Duodenal mucosa (tissue), 2 donors: ENCODE data around the gene HBG1.
"Not testable (repeated sequence)": the region's sequence is repeated elsewhere in the genome, so short reads cannot be mapped to it uniquely, and the experiment has no call there.

Source experiments
- H3K27ac ChIP-seq: one replicate; pipeline ENCODE4 v1.7.0; 2013; ENCODE audit warnings: low read depth, low read length
- H3K27me3 ChIP-seq, 2 donors: one replicate each; pipeline ENCODE4 v1.7.0; 2013; ENCODE audit warnings: low read length in 2 of 2, control low read depth in 1 of 2; ENCODE audit not compliant: insufficient read depth in 2 of 2, control insufficient read depth in 1 of 2
- H3K36me3 ChIP-seq, 2 donors: one replicate each; pipeline ENCODE4 v1.7.0; 2013; ENCODE audit warnings: low read length in 2 of 2, control low read depth in 1 of 2; ENCODE audit not compliant: insufficient read depth in 2 of 2, control insufficient read depth in 1 of 2
- H3K4me1 ChIP-seq, 2 donors: one replicate each; pipeline ENCODE4 v1.7.0; 2013; ENCODE audit warnings: low read length in 2 of 2, control low read depth in 1 of 2; ENCODE audit not compliant: insufficient read depth in 2 of 2, control insufficient read depth in 1 of 2
- H3K4me3 ChIP-seq, 2 donors: one replicate each; pipeline ENCODE4 v1.7.0; 2013; ENCODE audit warnings: low read length in 2 of 2, low read depth in 1 of 2
- H3K9ac ChIP-seq, 2 donors: one replicate each; pipeline ENCODE4 v1.7.0; 2013; ENCODE audit warnings: low read length in 2 of 2, low read depth in 1 of 2
- H3K9me3 ChIP-seq, 2 donors: one replicate each; pipeline ENCODE4 v1.7.0; 2013; ENCODE audit warnings: low read length in 2 of 2, control low read depth in 1 of 2; ENCODE audit not compliant: control insufficient read depth in 1 of 2

HBG1 gene

DNA sequence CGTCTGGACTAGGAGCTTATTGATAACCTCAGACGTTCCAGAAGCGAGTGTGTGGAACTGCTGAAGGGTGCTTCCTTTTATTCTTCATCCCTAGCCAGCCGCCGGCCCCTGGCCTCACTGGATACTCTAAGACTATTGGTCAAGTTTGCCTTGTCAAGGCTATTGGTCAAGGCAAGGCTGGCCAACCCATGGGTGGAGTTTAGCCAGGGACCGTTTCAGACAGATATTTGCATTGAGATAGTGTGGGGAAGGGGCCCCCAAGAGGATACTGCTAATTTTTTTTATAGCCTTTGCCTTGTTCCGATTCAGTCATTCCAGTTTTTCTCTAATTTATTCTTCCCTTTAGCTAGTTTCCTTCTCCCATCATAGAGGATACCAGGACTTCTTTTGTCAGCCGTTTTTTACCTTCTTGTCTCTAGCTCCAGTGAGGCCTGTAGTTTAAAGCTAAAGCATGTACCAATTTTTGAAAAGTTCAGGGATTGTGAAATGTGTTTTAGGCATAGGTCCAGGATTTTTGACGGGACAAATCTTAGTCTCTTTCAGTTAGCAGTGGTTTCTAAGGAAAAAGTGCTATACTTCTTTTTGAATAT is at the start of gene HBG1:
Gene HBG1 (minus strand): TSS at position 51 of the 590 bp plus-strand sequence. CDS start 53 bp downstream, outside the sequence.
- not testable (repeated sequence) for H3K9me3 ChIP-seq, H3K36me3 ChIP-seq, H3K9ac ChIP-seq, H3K27me3 ChIP-seq, H3K27ac ChIP-seq, H3K4me1 ChIP-seq, H3K4me3 ChIP-seq

DNA sequence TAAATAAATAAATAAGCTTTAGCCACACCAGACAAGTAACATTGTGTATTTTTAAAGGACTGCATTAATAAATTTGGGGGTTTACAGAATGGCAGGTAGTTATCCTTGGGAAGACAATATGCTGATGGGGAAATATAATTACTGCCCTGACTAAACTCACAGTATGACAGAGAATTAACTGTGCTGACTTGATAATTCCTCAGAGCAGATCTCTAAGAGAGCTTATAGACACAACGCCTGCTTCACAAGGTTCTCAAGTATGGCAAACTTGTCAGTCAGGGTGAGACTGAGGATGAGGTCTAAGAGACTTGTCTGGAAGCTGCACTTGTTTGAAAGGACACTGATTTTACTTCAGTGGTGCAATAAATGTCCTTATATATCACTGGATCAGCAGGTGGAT is 48.8 kb upstream of the HBG1 start:
- H3K36me3 ChIP-seq = no peaks in the 10 kb centered on the region
- no peaks in the 10 kb centered on the region for H3K9me3 ChIP-seq
- no peak overlapping the region for H3K27ac ChIP-seq
- H3K27me3 ChIP-seq = no peaks in the 10 kb centered on the region
- no peaks in the 10 kb centered on the region for H3K4me1 ChIP-seq
- H3K4me3 ChIP-seq = no peak overlapping the region
- no peak overlapping the region for H3K9ac ChIP-seq

DNA sequence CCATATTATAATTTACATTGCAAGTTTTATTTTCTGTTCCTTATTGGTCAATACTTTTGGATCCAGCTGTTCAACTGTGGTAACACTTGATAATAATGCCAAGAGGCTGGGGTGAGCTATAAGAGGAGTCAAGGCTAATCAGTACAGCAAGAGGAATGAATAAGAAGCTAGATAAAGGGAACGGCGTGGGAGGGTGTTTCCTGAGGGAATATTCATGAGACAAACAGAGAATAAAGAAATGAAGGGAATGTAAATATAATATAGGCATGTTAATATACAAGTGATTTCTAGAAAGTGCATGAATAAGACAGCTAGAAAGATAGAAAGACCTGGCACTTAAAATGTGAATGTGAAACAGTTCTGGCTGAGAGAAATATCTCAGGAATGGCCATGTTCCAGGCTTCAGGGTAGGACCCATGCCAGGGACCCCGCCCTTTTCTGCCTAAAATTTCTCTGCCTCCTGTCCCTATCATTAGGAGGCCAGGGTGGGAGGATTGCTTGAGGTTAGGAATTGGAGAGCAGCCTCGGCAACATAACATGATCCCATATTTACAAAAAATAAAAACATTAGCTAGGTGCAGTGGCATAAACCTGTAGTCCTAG is 48.2 kb upstream of the HBG1 start:
- Histone ChIP-seq H3K9ac (no peak overlapping the region), H3K9me3 (no peaks in the 10 kb centered on the region), H3K4me3 (no peak overlapping the region), H3K36me3 (no peaks in the 10 kb centered on the region), H3K27me3 (no peaks in the 10 kb centered on the region), H3K4me1 (no peaks in the 10 kb centered on the region), H3K27ac (no peak overlapping the region)

DNA sequence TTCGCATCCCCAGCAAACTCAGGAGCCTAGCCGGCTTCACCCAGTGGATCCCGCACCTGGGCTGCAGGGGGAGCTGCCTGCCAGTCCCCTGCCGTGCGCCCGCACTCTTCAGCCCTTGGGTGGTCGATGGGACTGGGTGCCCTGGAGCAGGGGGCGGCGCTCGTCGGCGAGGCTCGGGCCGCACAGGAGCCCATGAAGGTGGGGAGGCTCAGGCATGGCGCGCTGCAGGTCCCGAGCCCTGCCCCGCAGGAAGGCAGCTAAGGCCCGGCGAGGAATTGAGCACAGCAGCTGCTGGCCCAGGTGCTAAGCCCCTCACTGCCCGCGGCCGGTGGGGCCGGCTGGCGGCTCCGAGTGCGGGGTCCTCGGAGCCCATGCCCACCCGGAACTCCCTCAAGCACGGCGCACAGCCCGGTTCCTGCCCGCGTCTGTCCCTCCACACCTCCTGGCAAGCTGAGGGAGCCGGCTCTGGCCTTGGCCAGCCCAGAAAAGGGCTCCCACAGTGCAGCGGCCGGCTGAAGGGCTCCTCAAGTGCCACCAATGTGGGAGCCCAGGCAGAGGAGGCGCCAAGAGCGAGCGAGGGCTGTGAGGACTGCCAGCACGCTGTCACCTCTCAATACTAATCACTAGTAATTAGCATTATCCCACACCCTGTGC is 44.8 kb upstream of the HBG1 start:
- not testable (repeated sequence) for H3K9ac ChIP-seq, H3K9me3 ChIP-seq, H3K27me3 ChIP-seq, H3K4me3 ChIP-seq, H3K36me3 ChIP-seq, H3K27ac ChIP-seq, H3K4me1 ChIP-seq

DNA sequence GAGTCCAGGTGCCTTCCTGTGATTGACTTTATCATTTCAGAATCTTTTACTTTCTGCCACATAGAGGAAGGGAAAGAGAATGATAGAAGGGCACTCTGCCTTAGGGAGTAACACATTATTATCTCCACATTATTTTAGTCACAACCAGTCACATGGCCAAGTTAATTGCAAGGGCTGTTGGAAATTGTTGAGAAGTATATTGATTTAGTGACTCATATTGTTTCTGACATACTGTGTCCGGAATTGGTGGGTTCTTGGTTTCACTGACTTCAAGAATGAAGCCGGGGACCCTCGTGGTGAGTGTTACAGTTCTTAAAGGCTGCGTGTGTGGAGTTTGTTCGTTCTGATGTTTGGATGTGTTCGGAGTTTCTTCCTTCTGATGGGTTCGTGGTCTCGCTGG is 43.4 kb upstream of the HBG1 start:
- H3K36me3 ChIP-seq = no peaks in the 10 kb centered on the region
- no peaks in the 10 kb centered on the region for H3K27me3 ChIP-seq
- no peak overlapping the region for H3K4me3 ChIP-seq
- no peak overlapping the region for H3K27ac ChIP-seq
- H3K9ac ChIP-seq = no peak overlapping the region
- H3K9me3 ChIP-seq = no peaks in the 10 kb centered on the region
- no peaks in the 10 kb centered on the region for H3K4me1 ChIP-seq

DNA sequence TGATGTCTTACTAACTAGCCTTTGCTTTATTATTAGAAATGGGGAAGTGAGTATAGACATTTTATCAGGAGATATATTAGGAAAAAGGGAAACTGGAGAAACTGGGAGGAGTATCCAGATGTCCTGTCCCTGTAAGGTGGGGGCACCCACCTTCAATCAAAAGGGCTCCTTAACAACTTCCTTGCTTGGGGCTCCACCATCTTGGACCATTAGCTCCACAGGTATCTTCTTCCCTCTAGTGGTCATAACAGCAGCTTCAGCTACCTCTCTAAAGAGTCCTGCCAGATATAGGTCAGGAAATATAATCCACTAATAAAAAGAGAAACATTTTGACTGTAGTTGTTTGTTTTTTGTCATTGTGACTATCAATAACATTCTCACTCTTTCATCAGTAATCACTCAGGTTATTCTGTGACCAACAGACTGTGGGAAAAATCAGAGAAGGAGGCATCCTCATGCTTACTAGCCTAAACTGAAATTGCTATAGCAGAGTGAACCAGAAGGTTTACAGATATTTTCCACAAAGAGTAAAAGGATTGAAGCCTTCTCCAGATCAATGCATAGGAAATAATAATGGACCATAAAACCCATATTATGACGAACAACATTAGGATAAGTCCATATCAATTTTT is 41.7 kb upstream of the HBG1 start:
- Histone ChIP-seq H3K36me3 (no peaks in the 10 kb centered on the region), H3K27me3 (no peaks in the 10 kb centered on the region), H3K9ac (no peak overlapping the region), H3K9me3 (no peaks in the 10 kb centered on the region), H3K4me3 (no peak overlapping the region), H3K27ac (no peak overlapping the region), H3K4me1 (no peaks in the 10 kb centered on the region)

DNA sequence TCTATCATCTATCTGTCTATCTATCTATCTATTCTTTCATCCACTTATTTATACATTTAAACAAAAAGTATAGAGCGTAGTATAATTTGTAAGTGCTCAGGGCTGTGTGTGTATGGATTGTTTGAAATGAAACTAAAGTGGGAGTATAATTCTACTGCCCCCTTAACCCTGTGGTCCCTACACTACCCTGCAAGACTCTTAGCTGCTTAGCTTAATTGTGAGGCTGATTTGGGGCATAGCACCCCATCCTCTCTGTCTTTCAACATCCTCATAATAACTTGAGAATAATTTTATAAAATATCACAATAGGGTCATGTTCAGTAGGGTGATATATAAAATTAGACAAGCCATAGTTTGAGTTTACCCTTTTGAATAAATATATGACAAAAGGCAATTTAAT is 40.4 kb upstream of the HBG1 start:
- no peaks in the 10 kb centered on the region for H3K4me1 ChIP-seq
- no peak overlapping the region for H3K9ac ChIP-seq
- H3K4me3 ChIP-seq = no peak overlapping the region
- H3K9me3 ChIP-seq = no peaks in the 10 kb centered on the region
- H3K36me3 ChIP-seq = no peaks in the 10 kb centered on the region
- no peaks in the 10 kb centered on the region for H3K27me3 ChIP-seq
- no peak overlapping the region for H3K27ac ChIP-seq

DNA sequence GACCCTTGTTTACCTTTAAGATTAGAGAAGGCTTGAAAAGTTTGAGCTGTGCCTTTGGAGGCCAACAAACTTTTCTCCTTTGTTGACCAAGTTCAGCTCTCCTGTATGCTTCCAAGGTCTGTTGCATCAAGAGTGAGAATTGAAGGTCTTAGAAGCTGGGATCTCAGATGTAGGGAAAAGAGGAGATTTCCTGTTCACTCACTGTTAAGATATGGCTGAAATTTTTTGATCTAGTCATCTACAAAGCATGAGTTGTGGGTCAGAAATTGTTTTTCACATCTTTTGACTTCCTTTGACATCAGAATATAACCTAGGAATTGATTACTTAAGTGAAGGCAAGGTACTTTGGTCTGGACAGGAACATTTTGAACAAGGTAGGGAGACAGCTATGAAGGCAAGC is 40.0 kb upstream of the HBG1 start:
- no peaks in the 10 kb centered on the region for H3K4me1 ChIP-seq
- no peaks in the 10 kb centered on the region for H3K9me3 ChIP-seq
- H3K27me3 ChIP-seq = no peaks in the 10 kb centered on the region
- no peak overlapping the region for H3K27ac ChIP-seq
- H3K36me3 ChIP-seq = no peaks in the 10 kb centered on the region
- H3K9ac ChIP-seq = no peak overlapping the region
- no peak overlapping the region for H3K4me3 ChIP-seq

DNA sequence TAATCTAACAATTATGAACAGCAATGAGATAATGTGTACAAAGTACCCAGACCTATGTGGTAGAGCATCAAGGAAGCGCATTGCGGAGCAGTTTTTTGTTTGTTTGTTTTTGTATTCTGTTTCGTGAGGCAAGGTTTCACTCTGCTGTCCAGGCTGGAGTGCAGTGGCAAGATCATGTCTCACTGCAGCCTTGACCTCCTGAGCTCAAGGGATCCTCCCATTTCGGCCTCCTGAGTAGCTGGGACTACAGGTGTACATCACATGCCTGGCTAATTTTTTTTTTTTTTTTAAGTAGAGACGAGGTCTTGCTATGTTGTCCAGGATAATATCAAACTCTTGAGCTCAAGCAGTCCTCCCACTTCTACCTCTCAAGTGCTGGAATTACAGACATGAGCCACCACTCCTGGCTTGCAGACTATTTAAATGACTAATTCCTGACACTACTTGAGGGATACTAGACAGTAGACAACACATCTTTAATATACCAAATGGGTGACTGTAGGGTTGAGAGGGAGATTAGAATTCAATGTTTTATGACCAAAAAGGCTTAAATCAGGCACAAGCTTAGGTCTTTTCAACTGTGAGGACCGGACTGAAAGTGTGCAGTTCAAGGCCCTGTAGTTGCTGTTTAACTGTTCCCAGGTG is 39.4 kb upstream of the HBG1 start:
- Histone ChIP-seq H3K27me3 (no peaks in the 10 kb centered on the region), H3K36me3 (no peaks in the 10 kb centered on the region), H3K9me3 (no peaks in the 10 kb centered on the region), H3K4me1 (no peaks in the 10 kb centered on the region), H3K9ac (no peak overlapping the region), H3K4me3 (no peak overlapping the region), H3K27ac (no peak overlapping the region)
